ENCODE results near the gene APOA4.

The APOA4 gene

DNA sequence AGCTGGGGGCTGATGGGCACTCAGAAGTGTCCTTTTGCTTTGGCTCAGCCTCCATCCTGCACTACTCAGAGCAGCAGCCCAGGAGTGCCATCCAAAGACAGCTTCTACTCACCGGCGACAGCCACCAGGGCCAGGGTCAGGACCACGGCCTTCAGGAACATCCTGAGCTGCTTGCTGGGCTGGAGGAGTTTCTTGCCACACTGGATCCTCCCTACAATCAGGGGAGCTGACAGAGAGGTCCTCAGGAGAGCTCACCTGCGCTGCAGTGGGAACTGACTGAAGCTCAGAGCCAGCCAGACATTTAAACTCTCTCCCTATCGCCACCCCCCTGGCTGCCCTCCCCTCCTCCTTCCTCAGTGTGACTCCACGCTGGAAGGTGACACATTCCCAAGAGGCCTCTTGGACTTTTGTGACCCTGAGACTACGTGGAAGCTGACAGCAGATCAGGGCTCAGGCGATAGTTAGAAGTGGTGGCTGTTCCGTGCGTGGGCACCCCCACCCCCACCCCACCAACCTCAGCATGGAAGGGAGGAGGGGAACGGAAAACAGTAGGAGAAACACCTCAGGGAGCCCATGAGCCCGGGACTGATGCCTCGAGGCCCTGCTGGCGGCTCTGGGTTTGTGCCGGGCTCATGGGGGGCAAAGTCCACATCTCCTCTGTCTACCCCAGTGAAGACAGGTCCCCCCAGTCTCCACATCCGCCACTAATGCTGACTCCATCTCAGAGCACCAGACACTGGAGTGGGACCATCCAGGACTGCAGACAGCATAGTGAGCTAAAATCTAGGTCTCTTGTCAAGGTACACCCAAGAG lies at the start of gene APOA4:
Gene APOA4, minus strand, starts transcription at position 274 of the 813 bp plus-strand sequence. Its CDS starts 113 bp downstream, at position 161.
- no peak for DNase-seq

DNA sequence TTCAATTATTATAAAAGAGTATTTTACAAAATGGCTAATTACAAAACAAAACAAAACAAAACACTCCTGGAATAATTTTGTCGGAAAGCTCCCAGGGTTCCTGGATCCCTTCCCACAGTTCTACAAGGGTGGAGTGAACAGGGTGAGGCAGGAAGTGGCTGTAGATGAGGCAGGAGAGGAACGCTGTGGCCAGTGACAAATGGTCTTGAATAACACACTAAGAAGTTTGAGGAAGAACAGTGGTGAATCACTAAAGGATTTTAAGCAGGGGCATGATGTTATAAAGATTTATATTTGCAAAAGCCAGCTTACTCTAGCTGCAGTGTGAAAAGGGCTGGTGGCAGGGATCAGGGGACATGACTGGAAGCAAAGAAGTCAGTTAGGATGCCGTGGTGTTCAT lies 48.1 kb upstream of the APOA4 start:
- no peak for DNase-seq

DNA sequence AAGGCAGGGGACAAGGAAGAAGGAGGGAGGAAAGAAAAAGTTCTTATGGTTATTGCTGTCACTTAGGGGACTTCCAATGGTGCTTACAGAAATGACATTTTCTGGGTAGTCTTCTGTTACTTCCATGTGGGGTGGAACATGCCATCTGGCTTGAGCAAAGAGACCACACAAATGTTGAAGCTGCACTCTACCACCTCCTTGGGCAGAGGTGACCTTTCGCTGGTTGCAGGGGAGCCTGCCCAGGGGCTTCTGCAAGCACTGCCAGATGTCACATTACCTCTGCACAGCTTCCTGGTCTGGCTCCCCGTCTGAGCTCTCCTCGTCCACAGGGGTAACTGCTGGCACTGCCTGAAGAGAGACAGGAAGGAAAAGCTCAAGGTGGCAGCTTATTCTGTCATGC lies 47.0 kb upstream of the APOA4 start:
- DNase-seq: no peak

DNA sequence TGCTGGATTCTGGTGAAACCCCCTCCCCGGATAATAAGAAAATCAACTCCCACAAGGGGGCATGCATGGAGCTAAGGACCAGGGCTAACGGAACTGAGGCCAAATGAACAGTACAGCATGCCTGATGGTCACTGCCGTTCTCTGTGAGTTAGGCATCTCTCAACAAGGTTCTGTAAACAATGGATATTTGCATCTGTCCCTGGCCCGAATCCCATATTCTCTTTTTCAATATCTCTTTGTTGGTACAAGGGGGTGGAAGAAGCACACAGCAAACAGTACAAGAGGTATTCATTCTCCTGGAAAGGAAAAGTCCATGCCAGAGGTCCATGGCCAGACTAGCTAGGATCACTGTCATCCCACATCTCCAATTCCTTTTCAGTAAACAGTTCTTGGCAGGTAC lies 46.5 kb upstream of the APOA4 start:
- DNase-seq: no peak

DNA sequence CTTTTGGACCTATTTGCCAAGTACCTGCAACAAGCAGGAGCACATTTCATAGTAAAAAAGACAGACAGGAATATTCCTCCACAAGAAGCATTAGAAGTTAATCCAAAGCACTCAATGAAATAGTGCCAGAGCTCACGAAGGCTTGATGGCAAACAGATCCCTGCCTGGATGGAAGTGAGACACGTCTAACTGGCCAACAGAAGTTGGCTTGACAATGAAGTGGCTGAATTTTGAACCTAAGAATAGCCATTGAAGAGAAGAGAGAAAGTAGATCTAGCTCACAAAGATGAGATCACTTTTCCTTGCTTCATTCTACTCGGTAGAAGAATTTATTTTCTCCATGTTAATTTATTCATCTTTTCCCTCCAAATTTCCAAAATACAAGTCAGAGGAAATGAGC lies 45.0 kb upstream of the APOA4 start:
- DNase-seq: no peak

DNA sequence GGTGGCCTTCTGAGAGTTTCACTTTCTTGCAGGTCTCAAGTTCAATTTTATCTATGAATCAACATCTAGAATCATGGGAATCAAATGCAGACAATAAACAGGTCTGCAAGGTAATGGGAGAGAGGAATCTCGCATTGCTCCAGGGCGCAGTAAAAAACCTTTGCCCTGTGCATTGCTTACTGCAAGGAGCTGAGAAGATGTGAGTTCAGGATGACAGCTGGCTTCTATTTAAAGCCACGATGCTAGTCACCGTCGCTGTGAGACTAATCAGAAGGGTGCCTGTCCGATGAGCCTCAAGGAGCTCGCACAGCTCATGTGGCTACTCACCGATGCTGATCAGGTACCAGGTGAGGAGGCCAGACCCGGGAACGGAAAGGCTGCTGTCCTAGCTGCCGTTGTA lies 44.5 kb upstream of the APOA4 start:
- no peak for DNase-seq

DNA sequence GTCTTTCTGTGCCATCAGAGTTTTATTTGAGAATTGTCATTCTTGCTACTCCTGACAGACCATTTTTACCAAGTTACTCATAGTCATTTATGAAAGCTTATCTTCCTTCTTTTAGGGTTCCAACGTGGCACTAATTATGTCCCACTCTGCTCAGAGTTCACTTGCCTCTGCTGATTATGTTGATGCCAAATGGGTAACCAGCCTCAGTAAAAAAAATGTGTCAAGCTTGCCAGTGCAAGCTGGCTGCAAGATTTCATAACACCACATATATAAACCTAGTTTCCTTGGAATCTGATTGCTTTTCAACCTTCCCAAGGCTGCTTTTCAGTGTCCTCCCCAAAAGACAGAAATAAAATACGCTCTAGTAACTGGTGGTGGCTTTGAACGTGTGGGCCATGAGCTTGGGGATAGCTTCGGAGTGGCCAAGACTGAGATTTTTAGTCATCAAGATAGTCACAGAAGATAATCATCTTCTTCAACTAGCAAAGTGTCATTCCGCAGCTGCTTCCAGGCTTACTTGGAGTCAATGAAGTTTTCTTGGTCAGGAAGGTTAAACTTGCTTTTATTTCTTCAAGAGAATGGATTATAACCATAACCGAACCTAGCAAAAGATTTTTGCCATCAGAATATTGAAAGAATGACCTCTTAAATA lies 43.8 kb upstream of the APOA4 start:
- no peak for DNase-seq

DNA sequence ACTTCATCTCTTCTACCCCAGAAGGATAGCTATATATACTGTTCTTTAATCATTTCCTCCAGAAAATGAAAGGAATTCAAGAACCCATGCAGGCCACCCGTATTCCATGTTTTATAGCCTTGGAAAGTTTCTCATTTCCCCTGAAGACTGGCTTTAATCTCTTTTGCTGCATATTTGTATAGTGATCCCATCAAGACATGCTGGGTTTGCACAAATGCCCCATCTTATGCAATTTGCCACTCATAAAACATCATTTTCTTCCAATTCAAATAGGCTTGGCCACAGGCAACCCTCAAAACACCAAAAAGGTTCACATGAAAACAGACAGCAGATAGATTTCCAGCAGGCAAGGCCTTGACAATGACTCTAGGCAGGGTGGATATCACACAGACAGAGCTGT lies 42.6 kb upstream of the APOA4 start:
- DNase-seq: no peak

DNA sequence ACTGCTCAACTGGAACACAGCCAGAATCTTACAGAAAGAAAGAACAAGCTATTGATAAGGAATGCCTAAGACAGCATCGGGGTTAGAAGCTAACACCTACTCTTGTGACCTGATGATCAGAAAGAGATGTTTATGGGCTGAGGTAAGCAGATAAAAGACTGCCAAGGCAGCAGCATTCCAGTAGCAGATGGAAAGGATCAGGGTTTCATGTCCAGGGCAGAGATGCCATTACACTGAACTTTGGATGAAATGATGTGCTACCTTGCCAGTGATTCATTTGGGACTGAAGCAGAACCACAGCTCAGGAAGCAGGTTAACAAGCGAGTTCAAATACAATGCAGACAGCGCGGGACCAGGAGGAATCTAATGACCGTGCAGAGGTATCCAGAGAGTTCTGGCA lies 41.4 kb upstream of the APOA4 start:
- DNase-seq: no peak

DNA sequence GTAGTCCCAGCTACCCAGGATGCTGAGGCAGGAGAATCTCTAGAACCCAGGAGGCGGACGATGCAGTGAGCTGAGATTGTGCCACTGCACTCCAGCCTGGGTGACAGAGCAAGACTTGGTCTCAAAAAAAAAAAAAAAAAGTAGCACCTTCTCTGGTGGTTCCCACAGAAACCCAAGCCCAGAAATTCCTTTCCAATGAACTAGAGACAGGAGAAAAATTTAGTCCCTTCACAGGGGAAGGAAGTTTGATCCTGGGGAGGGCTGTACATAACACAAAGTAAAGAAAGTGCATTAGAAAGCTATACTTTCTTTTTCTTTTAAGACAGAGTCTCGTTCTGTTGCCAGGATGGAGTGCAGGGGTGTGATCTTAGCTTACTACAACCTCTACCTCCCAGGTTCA lies 39.8 kb upstream of the APOA4 start:
- DNase-seq: no peak

DNA sequence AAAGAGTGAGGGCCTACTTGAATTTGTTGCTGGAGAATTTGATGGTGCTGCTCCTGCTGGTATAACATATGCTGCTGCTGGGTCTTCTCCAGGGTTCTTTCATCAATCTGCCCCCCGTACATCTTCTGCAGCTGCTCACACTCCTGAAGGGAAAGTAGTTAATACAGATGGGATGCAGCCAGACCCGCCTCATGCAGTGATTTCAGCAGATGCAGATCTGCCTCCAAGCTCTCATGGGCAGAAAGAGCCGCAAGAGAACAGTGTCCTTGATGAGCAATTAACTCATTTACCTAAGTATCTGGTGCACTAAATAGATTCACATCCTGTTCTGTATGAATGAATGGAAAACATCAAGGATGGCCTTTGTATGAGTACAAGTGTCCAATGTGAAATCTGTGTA lies 39.1 kb upstream of the APOA4 start:
- no peak for DNase-seq

DNA sequence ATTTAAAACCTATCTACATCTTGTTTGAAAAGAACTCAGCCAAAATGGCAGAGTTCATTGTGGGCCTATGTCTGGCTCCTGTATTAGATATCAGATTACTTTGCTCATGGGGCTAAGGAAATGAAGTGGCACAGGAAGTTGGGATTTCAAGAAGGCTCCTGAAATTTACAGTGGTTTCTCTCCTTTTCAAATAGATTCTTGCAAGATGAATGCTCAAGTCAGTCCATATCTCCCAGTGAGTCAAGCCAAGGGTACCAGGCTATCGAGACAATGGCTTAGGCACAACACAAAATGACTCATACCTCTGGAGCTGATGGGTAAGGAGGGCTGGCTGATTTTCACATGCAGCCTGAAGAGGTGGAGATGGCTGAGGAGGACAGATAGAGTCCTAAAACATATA lies 38.4 kb upstream of the APOA4 start:
- DNase-seq: no peak

DNA sequence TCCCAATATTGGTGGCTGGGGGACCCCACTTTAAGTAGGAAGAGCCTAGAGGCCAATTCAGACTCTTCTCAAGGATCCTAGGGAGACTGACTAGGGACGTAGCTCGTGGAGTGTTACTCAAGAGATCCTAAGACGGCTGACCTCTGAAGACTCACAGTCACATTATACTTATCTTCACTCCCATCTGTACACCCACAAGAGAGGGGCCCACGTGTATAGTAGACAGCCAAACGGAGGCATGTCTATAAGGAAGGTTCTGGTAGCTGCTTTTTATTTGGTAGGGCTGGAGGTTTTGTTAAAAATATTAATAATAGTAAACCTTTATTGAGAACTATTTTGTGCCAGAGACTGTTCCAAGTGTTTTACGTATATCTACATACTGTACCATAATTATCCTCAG lies 37.2 kb upstream of the APOA4 start:
- no peak for DNase-seq

DNA sequence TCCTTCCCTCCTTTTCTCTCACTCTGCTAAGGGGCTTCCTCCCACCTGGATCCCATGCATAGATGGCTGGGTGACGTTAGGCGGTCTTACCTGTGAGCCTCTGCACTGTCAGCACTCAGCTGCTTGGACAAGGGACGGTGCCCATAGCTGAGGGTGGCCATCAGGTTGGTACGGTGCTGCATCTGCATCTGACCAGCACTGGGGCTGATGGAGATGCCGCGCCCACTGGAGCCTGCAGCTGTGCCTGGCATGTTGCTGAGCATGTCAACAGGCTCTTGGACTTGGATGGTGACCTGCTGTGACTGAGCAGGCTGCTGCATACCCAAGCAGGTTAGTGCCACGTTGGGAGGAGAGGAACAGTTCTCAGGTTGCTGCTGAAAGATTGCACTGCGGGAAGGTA lies 36.1 kb upstream of the APOA4 start:
- no peak for DNase-seq

DNA sequence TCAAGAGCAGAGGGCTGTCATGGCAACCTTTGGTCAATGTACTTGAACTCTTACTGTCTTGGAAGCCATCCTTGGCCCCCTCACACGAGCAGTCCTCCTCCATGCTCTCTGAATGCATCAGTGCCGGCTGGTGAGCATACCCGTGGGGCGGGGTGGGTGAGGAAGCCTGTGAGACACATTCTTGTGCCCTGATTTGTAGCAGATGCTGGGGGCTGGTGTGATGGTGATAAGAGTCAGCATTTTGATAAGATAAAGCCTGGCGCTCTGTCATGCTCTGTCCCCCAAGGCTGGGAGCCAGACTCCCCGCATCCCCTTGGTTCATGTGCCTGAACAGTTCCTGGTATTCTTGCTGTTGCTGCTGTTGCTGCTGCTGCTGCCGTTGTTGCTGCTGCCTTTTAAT lies 34.8 kb upstream of the APOA4 start:
- DNase-seq: no peak

DNA sequence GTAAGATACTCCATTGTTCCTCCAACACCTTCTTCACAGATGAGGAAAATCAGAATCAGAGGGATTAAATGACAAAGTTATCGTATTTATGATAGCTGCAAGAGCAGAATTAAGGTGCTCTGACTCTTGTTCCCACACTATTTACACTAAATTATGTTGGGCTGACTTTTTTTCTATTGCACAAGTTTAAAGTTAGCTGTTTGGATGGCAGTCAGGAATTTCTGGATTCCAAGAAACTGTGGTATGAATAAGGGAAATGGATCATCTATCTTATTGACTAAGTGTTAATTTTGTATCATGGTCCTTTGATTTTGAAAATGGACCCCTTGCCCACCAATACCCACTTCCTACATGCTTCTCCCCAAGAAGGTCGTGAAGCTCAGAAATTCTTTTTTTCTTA lies 34.2 kb upstream of the APOA4 start:
- no peak for DNase-seq

DNA sequence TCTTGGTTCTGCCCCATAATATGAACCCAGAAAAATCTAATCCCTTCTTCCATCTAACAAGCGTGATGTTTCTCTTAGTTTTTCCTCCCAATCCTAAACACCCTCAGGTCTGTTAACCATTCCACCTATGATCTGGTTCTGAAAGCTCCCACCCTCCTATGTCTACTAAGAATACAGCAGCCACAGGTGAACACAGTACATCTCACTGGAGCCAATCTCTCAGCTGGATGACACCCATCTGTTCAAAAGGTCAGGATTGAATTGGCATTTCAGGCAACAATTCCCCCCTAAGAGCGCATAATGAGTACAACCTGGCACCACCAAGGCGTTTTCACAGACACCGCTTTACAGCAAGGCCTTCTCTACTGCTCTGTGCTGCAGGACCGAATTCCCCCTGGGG lies 33.3 kb upstream of the APOA4 start:
- DNase-seq: no peak

DNA sequence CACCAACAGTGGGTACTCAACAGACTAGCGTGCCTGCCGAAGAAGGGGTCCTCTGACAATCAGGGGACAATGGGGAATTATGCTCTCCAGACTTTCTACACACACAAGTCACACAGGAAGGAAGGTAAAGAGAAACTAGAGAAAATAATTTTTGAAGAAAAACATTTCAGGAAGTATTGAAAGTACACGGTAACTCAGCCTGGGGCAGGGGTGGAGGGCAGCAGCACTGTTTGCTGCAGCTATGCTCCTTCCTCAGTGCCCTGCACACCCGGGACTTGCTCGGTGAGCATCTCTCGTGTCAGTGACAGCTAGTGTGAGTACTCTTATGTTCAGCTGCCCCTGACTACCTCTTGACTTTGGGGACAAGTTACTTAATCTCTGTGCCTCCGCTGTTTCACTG lies 32.3 kb upstream of the APOA4 start:
- no peak for DNase-seq

DNA sequence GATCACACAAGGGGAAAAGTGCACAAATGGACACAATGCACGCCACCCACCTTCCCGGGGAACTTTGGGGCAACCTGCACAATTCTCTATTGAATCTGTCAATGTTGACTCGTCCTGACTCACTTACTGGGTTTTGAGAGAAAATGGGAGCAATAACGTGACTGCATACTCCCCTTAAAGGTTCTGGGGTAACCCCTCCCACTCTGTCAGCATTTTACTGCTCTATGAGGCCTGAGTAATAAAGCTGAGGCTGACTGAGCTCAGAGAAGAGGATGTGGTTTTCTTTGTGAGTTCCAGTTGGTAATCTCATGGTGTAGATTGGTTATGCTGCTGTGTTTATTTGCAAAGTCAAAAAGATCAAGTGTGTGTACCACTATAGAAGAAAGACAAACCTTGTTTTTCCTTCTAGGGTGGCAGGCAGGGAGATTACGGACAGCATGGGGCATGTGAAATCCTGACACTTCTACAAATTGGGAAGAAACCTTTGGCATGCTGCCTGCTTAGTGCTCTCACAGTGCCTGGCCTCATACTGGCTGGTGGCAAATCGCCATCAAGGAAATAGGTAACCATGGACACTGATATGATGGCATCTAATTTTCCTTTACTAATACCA lies 30.5 kb upstream of the APOA4 start:
- DNase-seq: no peak

DNA sequence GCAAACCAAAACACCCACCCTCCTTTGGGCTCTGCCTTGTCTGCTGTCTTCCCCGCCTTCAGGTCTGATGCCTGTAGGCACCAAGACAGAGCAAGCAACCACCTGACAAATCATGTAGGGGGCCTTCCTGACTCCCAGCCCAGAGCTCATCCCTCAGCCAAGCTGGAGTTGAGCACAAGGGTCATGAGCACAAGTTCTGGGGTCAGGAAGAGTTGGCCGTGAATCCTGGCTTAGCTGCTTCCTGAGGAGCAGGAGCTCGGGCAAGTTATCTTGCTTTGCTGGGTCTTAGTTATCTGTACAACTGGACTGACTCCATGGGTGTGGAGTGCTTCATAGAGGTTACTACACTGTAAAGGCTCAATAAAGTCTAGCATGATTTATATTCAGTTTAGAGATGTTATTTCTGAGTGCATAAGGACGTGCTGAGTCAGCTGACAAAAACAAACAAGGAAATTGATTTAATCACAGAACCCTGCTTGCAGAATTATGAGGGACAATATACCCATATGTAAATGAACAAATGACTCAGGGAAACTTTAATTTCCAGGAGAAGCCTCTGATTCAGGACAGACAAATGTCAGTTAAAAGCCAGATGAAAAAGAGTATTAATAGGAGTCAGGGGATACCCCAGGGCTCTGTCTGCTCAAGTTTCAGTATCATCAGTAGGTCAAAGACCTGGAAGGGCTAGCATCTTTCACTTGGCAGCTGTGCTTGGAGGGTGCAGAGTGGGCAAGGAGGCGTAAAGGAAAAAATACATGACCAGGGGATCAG lies 29.3 kb upstream of the APOA4 start:
- DNase-seq: no peak

DNA sequence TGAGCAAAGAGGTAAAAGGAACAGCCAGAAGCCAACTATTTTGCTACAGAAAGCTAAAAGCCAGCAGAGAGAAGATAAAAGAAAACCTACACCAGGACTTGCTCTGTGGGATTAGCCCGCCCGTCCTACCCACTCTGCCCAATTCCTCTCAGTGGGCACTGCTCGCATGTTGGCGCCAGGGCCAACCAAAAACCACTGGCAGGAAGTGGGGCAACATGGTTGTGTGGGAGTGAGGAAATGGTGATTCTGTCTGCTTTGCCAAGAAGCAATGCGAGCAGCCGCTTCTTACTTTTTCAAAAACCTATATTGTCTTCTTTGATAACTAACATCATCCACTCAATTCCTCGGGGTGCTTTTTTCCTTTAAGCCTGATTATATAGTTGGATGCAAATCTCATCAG lies 28.5 kb upstream of the APOA4 start:
- no peak for DNase-seq

DNA sequence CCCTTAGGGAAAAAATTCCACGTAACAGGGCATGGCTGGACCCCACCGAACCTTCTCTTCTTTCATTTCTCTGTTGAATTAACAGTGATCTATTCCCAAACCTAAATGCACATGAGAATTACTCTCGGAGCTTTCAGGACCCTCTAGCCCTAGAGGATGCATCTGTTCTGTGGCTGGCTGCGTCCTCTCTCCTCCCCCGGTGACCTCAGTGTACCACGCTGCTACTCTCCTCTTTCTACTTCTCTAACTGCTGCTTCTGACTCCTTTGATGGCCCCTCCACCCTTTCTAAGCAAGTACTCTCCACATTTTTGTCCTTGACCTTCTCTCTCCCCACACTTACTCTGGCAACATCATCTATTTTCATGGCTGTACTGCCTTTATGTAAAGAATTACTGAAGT lies 26.4 kb upstream of the APOA4 start:
- no peak for DNase-seq

DNA sequence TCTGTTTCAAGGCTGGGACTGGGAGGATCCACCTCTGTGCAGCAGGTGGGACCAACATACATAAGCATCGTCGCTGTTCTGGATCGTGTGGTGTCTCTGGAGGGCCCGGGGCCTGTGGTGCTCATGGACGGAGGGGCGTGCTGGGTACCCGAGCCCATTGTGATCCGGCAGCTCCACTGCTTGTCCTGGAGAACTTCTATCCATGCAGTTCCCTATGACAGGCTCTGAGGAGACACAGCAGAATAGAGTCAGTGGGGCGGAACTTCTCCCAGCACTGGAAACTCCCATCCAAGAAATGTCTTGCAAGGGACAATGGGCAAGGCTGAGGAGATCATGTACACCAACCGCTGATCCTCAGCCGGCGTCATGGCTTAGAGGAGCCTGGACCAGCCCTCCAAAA lies 26.0 kb upstream of the APOA4 start:
- no peak for DNase-seq

DNA sequence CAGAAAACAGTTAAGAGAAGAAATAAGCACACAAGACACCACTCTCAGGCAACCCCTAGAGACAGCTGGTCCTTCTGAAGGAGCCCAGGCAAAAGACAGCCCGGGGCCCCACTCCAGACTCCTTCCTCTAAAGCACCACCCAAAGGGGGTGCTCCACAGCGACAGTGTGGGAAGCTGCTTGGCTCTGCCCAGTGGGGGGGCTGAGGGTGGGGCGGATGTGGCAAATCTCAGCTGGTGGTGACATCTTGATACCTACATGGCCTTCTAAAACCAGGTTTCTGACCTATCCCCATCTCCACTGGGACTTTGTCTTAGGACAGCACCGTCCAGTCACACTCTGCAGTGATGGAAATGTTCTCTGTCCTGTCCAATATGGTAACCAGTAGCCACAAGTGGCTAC lies 24.5 kb upstream of the APOA4 start:
- DNase-seq: no peak
